Activated CD8-positive, alpha-beta memory T cell treated with anti-CD3 and anti-CD28 coated beads, Interleukin-2, amount 10 ng/mL, durations not matched to agents 7 days and 5 days (primary cell): ENCODE measurements around the gene BZW1. TPM values are rescaled to one million over a fixed set of nuclear protein-coding genes. Genes with fewer than 3 reads are reported as not detected.

Experiments used
- ATAC-seq: fragments of 150-1000 bp; cut with Tn5 transposase; one replicate; pipeline ENCODE4 v1.10.0; 2021; ENCODE audit warnings: moderate library complexity
- CTCF ChIA-PET: fragments of 350-600 bp; sonication (Branson Sonifier 250); formaldehyde crosslinking; loops from one replicate; lab custom pipeline; 2021; ENCODE audit warnings: antibody characterized with exemption; lab: Charles Lee
- DNase-seq: peaks from one replicate; pipeline ENCODE4 v3.0.0-alpha.2; 2020
- H3K27ac Mint-ChIP-seq: one replicate; pipeline ENCODE4 v1.8.0; 2021; ENCODE audit warnings: mild to moderate bottlenecking, mixed read lengths
- H3K27me3 Mint-ChIP-seq: one replicate; pipeline ENCODE4 v1.8.0; 2021; ENCODE audit warnings: mixed read lengths
- H3K36me3 Mint-ChIP-seq: one replicate; pipeline ENCODE4 v1.8.0; 2021; ENCODE audit warnings: mild to moderate bottlenecking, mixed read lengths
- H3K4me1 Mint-ChIP-seq: one replicate; pipeline ENCODE4 v1.8.0; 2021; ENCODE audit warnings: mixed read lengths
- H3K4me3 Mint-ChIP-seq: one replicate; pipeline ENCODE4 v1.8.0; 2021; ENCODE audit warnings: mild to moderate bottlenecking, moderate library complexity, mixed read lengths
- H3K9me3 Mint-ChIP-seq: one replicate; pipeline ENCODE4 v1.8.0; 2022; ENCODE audit warnings: low read depth, mixed read lengths
- total RNA-seq, 2 experiments: library from RNA; stranded (reverse); gene quantifications; one replicate each; pipeline ENCODE4 v1.2.3, GENCODE V29; 2021

Gene BZW1
- total RNA-seq, 2 experiments from 2014 or later: 222 to 306 TPM

DNA sequence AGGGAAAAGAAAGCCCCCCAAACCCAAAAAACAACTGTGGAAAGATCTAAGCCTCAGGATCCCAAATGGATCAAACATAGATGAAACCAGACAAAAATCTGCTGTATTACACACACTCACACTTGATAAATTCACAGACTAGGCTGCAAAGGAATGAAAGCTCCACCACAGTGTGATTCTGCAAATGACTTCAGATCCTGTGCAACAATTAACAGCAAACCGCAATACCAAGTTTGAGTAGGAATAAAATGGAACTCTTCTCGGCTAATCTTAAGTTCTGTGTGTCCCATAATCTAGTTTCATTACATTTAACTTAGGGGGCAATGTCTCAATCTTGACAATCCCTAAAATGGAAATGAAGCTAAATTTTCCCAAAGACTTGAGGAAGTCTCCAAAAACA lies 40.9 kb downstream of the BZW1 start:
- Mint-ChIP-seq H3K4me1 (peaks cover 15% of the 10 kb centered on the region), H3K4me3 (no peak overlapping the region), H3K27ac (no peak overlapping the region), H3K36me3 (peaks cover 61% of the 10 kb centered on the region), H3K27me3 (no peaks in the 10 kb centered on the region), H3K9me3 (no peaks in the 10 kb centered on the region)
- no peak for DNase-seq
- CTCF ChIA-PET: no interaction called here
- no peak for ATAC-seq

DNA sequence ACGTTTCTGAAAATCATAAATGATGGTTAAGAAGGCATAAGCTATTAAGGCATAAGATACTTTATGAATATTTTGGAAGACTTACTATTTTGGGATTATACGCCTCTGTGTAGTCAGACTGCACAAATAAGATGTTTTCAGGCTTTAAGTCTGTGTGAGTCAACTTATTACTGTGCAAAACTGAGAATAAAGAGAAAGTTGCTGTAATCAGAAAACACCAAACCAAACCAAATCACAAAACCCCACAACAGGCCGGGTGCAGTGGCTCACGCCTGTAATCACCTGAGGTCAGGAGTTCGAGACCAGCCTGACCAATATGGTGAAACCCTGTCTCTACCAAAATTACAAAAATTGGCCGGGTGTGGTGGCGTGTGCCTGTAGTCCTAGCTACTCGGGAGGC lies 45.1 kb downstream of the BZW1 start:
- ATAC-seq: no peak
- Mint-ChIP-seq H3K27me3 (no peaks in the 10 kb centered on the region), H3K36me3 (peaks cover 84% of the 10 kb centered on the region), H3K27ac (no peak overlapping the region), H3K4me1 (peaks cover 45% of the 10 kb centered on the region), H3K4me3 (no peak overlapping the region), H3K9me3 (no peaks in the 10 kb centered on the region)
- CTCF ChIA-PET: interaction anchor here (1.6 kb wide), 1 partner anchor 301 kb away, joined by 4 read pairs; no protein-coding TSS in a partner anchor
- no peak for DNase-seq

DNA sequence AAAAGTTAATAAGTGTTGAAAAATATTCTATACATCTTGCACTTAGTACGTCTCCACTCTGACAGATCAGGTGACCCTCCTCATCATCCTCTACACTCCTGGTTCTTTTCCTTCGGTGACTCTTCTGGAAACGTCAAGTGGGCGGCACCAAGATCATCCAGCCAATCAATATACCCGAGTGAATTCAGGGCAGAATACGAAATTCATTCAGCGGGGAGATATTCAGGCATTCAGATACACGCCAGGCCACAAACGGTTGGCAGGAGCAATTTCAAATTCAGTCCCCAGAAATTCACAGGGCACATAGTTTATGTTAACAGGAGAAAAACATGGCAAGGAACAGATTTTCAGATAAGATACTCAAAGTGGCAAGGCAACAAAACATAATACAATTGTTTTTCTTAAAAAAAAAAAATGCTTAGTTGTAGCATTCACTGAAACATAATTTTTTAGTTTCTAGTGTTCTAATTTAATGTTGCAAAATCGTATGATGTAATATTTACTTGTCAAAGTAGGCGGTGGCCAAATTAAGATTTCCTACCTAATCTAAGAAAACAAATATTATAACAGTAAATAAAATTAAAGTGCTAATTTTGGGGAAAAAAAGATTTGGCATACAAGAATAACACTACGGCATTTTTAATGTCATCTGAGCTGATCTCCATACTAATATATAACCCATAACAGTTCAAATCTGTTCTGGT lies 48.5 kb downstream of the BZW1 start:
- CTCF ChIA-PET: interaction anchor here (1.5 kb wide), 1 partner anchor 15 kb away, joined by 3 read pairs; no protein-coding TSS in a partner anchor
- H3K36me3 Mint-ChIP-seq: peaks cover 79% of the 10 kb centered on the region
- no peaks in the 10 kb centered on the region for H3K27me3 Mint-ChIP-seq
- H3K4me3 Mint-ChIP-seq: peak overlapping the region; percentile 66
- peaks cover 57% of the 10 kb centered on the region for H3K4me1 Mint-ChIP-seq
- DNase-seq: no peak
- peak overlapping the region; percentile 73 for H3K27ac Mint-ChIP-seq
- no peaks in the 10 kb centered on the region for H3K9me3 Mint-ChIP-seq
- ATAC-seq: no peak

- H3K27me3 Mint-ChIP-seq: no peaks in the 10 kb centered on the region
- peak overlapping the region; percentile 99 for H3K27ac Mint-ChIP-seq
- H3K9me3 Mint-ChIP-seq: no peaks in the 10 kb centered on the region
- peak overlapping the region; percentile 84 for H3K4me3 Mint-ChIP-seq
- DNase-seq: no peak
- H3K4me1 Mint-ChIP-seq: peaks cover 59% of the 10 kb centered on the region
- CTCF ChIA-PET: interaction anchor here (1.3 kb wide), 1 partner anchor 149 kb away, joined by 4 read pairs; no protein-coding TSS in a partner anchor
- no peak for ATAC-seq
- peaks cover 72% of the 10 kb centered on the region for H3K36me3 Mint-ChIP-seq
Observed at GRCh38 chr2:200861617-200862155, 50.0 kb downstream of the BZW1 start.

DNA sequence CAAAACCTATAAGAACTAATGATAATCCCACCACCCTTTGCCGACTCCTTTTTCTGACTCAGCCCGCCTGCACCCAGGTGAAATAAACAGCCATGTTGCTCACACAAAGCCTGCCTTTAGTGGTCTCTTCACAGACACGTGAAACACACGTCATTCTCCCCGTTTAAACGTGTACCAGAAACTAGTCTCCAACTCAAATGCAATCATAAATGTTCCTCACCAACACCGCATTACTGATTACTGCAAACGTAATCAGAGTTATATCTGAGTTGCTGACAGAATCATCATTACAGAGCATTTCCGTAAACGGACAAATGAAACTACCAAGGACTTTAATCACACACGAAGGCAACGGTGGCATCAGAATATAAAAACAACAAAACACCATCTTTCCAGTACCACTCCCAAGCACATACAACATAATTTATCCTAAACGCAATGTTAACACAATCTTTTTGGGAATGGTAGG lies 50.9 kb downstream of the BZW1 start:
- H3K4me3 Mint-ChIP-seq: peak overlapping the region; percentile 84
- peak; percentile 37 for ATAC-seq
- H3K4me1 Mint-ChIP-seq: peaks cover 52% of the 10 kb centered on the region
- no peaks in the 10 kb centered on the region for H3K27me3 Mint-ChIP-seq
- no peaks in the 10 kb centered on the region for H3K9me3 Mint-ChIP-seq
- peak; percentile 84 for DNase-seq
- H3K36me3 Mint-ChIP-seq: peaks cover 70% of the 10 kb centered on the region
- H3K27ac Mint-ChIP-seq: peak overlapping the region; percentile 99
- CTCF ChIA-PET: interaction anchor here (1.3 to 2.1 kb wide), 2 partner anchors 149 to 255 kb away, joined by 4 to 11 read pairs; no protein-coding TSS in a partner anchor

DNA sequence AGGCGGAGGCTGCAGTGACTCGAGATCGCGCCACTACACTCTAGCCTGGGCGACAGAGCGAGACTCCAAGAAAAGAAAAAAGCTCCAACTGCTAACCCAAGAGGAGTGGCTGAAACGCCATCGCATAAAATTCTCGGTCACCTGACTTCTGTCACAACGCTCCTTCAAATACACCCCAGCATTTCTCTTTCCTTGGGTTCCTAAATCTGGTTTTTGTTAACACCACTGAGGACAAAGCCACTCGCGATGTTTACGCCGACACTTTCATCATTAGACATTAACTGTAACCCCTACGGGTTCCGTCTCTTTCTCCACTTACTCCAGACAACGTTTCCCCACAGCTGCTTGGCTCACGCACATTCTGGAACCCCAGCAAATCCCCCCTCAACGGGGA lies 52.1 kb downstream of the BZW1 start:
- CTCF ChIA-PET: interaction anchor here (1.0 to 2.1 kb wide), 14 partner anchors 13 to 370 kb away, joined by 3 to 17 read pairs (median 4); partner anchors contain the start of genes NIF3L1 and PPIL3
- Mint-ChIP-seq H3K36me3 (peaks cover 59% of the 10 kb centered on the region), H3K4me3 (peak overlapping the region; percentile 84), H3K27me3 (no peaks in the 10 kb centered on the region), H3K9me3 (no peaks in the 10 kb centered on the region), H3K4me1 (peaks cover 45% of the 10 kb centered on the region), H3K27ac (peak overlapping the region; percentile 99)
- DNase-seq (peak; percentile 58), ATAC-seq (peak; percentile 4)

GRCh38 chr2:200864176-200865034 lies 52.7 kb downstream of the BZW1 start, which contains the start of gene CLK1:
CLK1 (minus strand) TSS chr2:200864658; CDS start chr2:200861862, 2,796 bp downstream.
- no peaks in the 10 kb centered on the region for H3K27me3 Mint-ChIP-seq
- ATAC-seq (peak; percentile 84), DNase-seq (peak; percentile 98)
- peaks cover 58% of the 10 kb centered on the region for H3K36me3 Mint-ChIP-seq
- H3K27ac Mint-ChIP-seq: peak within 1 kb of the TSS; percentile 99
- CTCF ChIA-PET: interaction anchor here (0.6 to 2.1 kb wide), 16 partner anchors 10 to 389 kb away, joined by 3 to 17 read pairs (median 4); partner anchors contain the start of genes NIF3L1 and PPIL3
- no peaks in the 10 kb centered on the region for H3K9me3 Mint-ChIP-seq
- H3K4me1 Mint-ChIP-seq: peaks cover 47% of the 10 kb centered on the region
- H3K4me3 Mint-ChIP-seq: peak within 1 kb of the TSS; percentile 84

GRCh38 chr2:200869014-200869413 lies 57.3 kb downstream of the BZW1 start:
- Mint-ChIP-seq H3K4me1 (peaks cover 32% of the 10 kb centered on the region), H3K9me3 (no peaks in the 10 kb centered on the region), H3K27me3 (no peaks in the 10 kb centered on the region), H3K27ac (peak overlapping the region; percentile 65), H3K36me3 (peaks cover 47% of the 10 kb centered on the region), H3K4me3 (no peak overlapping the region)
- ATAC-seq (no peak), DNase-seq (no peak)
- CTCF ChIA-PET: interaction anchor here (0.9 to 1.5 kb wide), 3 partner anchors 15 to 19 kb away, joined by 3 to 7 read pairs (median 4); no protein-coding TSS in a partner anchor

DNA sequence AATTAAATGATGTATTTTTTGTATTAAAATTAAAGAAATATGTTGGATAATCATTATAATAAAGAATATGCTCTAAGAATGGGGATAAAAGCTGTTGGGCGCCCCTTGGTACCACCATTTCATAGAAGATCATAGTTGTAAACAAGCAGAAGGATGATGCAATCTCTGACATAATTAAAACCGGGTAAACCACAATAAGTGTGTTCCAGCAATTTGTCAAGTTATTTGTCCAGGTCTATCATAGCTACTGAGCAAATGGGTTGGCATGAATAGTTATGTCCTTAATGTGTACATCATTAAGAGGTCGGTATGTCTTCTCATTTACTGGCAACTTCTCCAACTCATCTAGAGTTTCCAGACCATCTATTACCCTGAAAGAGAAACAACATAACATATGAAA lies 59.4 kb downstream of the BZW1 start:
- Mint-ChIP-seq H3K27ac (peak overlapping the region; percentile 40), H3K4me3 (no peak overlapping the region), H3K9me3 (no peaks in the 10 kb centered on the region), H3K27me3 (no peaks in the 10 kb centered on the region), H3K36me3 (peaks cover 56% of the 10 kb centered on the region), H3K4me1 (peaks cover 20% of the 10 kb centered on the region)
- CTCF ChIA-PET: interaction anchor here (0.7 kb wide), 1 partner anchor 35 kb away, joined by 3 read pairs; no protein-coding TSS in a partner anchor
- DNase-seq (no peak), ATAC-seq (no peak)

DNA sequence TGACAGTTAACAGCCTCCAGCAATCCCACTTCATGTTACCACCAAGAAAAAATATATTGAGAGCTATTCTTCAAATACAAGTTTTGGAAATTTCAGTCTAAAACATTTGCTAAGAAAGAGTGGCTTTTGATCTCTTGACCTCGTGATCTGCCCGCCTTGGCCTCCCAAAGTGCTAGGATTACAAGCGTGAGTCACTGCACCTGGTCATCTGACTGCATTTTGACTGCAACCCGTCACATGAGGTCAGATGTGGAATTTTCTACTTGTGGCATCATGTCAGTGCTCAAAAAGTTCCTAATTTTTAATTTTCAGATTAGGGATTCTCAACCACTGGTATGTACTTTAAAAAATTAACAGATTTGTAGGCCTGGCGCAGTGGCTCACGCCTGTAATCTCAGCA lies 61.9 kb downstream of the BZW1 start:
- Mint-ChIP-seq H3K4me1 (peaks cover 17% of the 10 kb centered on the region), H3K27ac (no peak overlapping the region), H3K4me3 (no peak overlapping the region), H3K9me3 (no peaks in the 10 kb centered on the region), H3K27me3 (no peaks in the 10 kb centered on the region), H3K36me3 (peaks cover 54% of the 10 kb centered on the region)
- CTCF ChIA-PET: interaction anchor here (0.6 to 1.2 kb wide), 2 partner anchors 15 to 1390 kb away, joined by 3 read pairs; partner anchors contain the start of genes NIF3L1 and PPIL3
- ATAC-seq (no peak), DNase-seq (no peak)
